Stimulated activated CD8-positive, alpha-beta memory T cell treated with anti-CD3 and anti-CD28 coated beads, Interleukin-12 subunit alpha, Interleukin-12 subunit beta, amount 100 ng/mL, for 4 hours (primary cell): ENCODE data around the gene NDUFAF2.
"Not testable (repeated sequence)": the region's sequence is repeated elsewhere in the genome, so short reads cannot be mapped to it uniquely, and the experiment has no call there.

Source experiments
- DNase-seq: peaks from one replicate; pipeline ENCODE4 v3.0.0-alpha.2; 2020; ENCODE audit warnings: low read depth

The NDUFAF2 gene

GRCh38 chr5:61050292-61050691 lies 105.3 kb downstream of the NDUFAF2 start:
- DNase-seq, result no peak

DNA sequence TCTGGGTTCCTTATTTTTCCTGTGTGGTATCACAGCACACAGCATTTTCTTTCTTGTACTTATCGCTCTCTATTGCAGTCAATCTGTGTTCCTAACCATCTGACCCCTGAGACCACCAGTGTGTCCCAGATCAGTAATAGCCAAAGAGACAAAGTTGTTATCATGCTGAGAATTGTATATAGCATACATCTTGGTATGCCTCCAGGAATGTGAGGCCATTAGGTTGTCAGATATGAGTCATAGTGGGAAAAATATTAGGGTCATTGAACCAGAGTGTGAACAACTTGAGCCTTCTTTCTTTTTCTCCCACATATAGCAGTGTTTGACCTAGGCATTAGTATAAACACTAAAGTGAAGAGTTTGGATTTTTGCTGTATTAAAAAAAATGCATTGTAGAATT lies 106.3 kb downstream of the NDUFAF2 start:
- no peak for DNase-seq

DNA sequence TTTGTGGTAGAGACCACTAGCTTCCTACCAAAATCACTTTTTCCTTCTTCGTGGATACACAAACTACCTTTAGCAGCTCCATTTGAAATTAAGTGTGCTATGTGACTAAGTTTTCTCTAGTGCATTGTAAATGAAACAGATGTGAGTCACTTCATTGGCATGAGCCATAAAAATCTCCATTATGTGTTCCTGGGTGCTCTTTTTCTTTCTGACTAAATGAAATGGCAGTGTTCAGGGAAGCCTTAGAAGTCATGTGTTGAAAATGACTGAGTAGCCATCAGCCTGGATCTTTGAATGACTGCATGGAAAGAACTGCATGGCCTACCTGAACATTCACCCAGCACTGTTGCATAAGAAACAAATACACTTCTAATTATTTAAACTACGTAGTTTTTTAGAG lies 107.9 kb downstream of the NDUFAF2 start:
- no peak for DNase-seq

GRCh38 chr5:61053937-61054336 lies 108.9 kb downstream of the NDUFAF2 start:
- DNase-seq, result no peak

- no peak for DNase-seq
Measured at GRCh38 chr5:61055434-61056006, 110.5 kb downstream of the NDUFAF2 start.

DNA sequence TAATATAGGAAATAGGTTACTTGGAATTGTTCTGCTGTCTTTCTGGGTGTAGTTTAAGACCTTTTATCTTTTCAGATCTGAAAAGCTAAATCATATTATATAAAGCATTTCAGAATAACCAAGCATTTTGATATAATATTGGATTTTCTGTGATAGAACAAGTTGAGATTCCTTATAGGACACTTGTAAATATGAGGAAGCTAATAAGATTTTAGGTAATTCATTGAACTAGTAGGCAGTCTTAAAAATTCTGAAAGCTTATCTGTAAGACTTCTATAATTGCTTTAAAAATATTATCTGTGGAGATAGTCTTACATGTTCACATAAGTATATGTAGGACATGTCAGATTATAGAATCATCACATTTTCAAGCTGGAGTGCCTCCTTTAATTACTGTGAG lies 114.5 kb downstream of the NDUFAF2 start:
- DNase-seq, result no peak

DNA sequence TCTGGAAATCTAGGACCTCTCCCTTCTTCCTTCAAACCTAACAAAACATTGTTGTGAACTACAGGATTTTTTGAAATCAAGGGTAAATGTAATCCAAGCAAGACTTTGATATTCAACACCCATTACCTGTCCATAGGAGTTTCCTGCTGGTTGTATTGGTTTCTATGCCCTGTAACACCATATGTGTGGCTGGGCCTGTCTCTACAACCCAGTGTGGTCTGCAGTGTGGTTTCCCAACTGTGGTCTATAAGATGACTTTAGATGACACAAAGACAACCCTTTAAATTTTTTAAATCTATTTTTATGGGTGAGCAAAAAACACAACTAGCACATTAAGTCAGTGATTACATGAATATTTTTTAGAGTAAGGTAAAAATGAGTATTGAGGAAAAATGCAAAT lies 124.1 kb downstream of the NDUFAF2 start:
- no peak for DNase-seq

DNA sequence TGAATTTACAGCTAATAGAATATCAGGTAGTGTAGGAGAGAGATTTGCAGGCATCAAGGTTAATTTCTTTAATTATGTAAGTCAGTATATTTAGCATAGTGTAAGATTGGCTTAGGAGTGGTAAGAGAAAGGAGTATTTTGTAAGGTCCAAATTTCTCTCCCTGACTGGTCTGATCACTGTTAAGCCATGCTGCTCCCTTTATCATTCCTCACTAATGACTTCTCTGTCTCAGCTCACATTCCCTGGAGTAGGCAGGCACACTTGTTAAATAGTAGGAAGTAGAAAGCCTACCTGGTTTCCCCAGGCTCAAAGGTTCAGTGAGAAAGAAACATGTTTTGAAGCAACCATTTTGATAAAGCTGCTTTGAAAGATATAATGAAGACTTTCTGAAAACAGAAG lies 126.5 kb downstream of the NDUFAF2 start:
- DNase-seq, result no peak

- no peak for DNase-seq
Measured at GRCh38 chr5:61076626-61077025, 131.6 kb downstream of the NDUFAF2 start.

DNA sequence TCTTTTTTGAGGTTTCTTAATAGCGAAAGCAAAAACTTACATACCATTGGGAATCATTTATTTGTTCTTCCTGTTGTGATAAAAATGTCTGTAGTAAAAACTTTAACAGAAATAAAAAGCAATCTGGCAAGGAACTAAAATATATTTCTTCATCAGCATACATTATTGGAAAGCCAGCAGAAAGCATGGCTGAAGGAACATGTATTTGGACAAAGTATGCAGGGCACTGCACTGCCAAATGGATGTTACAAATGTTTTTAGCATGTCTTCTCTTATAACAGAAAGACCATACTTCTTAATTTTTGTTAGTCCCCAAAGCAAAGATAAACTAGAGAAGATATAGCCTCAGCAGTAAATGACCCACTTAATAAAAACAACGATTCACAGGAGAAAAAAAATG lies 136.7 kb downstream of the NDUFAF2 start:
- no peak for DNase-seq

- DNase-seq, result no peak
Measured at GRCh38 chr5:61082516-61083280, 137.7 kb downstream of the NDUFAF2 start.

- DNase-seq, result no peak
Measured at GRCh38 chr5:61084658-61085057, 139.7 kb downstream of the NDUFAF2 start.

DNA sequence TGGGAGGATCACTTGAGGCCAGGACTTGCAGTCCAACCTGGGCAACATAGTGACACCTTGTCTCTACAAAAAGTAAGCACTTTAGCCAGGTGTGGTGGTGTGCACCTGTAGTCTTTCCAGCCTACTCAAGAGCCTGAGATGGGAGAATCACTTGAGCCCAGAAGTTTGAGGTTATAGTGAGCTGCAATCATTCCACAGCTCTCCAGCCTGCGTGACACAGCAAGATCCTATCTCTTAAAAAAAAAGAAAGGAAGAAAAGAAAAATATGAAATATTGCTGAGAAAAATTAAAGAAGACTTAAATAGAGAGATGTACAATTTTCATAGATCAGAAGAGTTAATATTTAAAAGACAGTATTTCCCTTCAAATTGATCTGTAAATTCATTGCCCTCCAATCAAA lies 140.9 kb downstream of the NDUFAF2 start:
- DNase-seq, result no peak

- DNase-seq, result no peak
Measured at GRCh38 chr5:61087921-61088320, 142.9 kb downstream of the NDUFAF2 start.

DNA sequence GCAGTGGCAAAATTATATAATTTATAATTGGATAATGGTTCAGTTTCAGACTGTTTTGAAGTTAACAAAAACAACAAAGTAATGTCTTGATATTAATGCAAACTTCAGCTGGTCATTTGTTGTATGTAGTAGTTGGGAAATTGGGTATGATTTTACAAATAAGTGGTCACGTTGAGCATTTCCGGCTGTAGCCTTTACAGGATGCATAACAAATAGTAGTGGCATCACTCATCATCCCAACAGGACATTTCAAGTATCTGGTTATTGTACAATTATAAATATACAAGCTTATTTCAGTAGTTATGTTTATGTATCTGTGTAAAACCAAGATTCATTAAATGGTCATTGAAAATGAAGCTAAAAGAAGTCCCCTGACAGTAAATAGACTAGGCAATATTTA lies 144.3 kb downstream of the NDUFAF2 start:
- no peak for DNase-seq

DNA sequence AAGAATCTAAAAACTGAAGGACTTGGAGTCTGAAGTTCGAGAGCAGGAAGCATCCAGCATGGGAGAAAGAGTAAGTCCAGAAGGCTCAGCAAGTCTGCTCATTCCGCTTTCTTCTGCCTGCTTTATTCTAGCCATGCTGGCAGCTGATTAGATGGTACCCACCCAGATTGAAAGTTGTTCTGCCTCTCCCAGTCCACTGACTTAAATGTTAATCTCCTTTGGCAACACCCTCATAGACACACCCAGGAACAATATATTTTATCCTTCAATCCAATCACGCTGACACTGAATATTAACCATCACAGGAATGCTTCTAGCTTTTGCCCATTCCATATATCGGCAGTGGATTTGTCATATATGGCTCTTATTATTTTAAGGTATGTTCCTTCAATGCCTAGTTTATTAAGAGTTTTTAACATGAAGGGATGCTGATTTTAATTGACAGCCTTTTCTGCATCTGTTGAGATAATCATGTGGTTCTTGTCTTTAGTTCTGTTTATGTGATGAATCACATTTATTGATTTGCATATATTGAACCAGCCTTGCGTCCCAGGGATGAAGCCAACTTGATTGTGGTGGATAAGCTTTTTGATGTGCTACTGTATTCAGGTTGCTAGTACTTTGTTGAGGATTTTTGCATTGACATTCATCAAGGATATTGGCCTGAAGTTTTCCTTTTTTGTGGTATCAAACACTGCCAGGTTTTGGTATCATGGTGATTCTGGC lies 148.2 kb downstream of the NDUFAF2 start:
- DNase-seq, result not testable (repeated sequence)

GRCh38 chr5:61097465-61097864 lies 152.5 kb downstream of the NDUFAF2 start:
- DNase-seq, result no peak

DNA sequence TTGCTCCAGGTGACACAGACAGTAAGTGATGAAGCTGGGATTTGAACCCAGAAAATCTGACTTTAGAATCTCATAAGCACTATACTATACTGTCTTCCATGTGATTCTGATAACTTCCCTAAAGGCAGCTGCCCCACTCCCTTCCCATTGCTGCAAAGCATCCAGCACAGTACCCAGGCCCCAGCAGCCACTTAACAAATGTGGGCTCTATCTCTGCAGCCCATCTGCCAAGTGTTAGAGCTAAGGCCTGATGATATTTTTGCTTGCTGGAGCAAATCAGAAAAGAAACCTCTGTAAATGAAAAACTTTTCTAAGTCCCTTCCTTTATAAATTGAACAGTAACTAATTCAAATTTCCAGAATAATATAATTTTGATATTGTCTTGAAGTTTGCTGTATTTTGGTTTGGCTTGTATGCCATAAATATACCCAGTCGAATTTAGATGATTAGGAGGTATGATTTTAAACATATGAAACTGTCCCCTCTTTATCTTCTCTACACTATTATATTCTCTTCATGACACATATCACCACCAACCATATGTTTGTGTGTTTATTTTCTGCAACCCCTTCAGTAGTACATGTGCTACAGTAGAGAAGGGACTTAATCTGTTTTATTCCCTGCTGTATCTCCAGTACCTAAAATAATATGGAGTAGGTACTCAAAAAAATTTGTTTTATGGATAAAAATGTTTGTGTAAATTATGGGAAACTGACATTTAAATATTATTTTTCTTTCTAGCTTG lies 153.4 kb downstream of the NDUFAF2 start:
- DNase-seq, result no peak

DNA sequence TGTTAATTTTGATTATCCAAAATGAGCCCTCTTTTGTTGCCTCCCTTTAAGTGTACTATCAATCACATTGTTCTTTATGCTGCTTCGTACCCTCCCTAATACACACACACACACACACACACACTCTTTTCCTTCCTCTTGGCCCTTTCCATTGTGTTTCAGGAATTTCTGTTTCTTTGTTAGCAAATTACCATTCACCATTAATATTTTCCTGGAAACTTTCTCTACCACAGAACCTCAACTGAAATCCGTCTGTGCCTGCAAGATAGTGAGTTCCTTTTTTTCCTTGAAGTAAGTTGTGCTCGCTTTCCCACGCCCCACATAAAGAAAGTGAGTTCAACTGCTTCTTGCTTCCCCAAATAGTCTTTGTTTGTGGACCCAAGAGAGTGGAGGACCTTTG lies 155.4 kb downstream of the NDUFAF2 start:
- no peak for DNase-seq

GRCh38 chr5:61114441-61114840 lies 169.4 kb downstream of the NDUFAF2 start:
- DNase-seq, result no peak

DNA sequence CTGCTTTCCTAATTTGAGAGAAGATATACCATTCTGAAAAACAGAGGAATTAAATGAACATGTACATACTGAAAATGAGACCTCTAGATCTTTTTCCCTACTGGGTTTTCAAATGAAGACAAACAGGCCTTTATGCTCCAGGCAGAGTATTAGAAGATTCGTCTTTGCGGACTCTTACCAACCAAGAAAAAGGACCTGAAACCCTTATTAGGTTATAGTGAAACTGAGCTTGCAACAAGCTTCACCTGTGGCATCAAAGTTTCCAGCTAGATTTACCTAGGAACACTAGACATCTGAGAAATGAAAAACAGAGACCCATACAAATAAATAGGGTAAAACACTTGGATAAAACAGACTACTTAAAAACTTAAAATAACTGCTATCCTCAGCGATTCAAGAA lies 171.0 kb downstream of the NDUFAF2 start:
- DNase-seq, result no peak

GRCh38 chr5:61119066-61119465 lies 174.1 kb downstream of the NDUFAF2 start:
- no peak for DNase-seq

- no peak for DNase-seq
Measured at GRCh38 chr5:61120534-61120933, 175.5 kb downstream of the NDUFAF2 start.
